ENCODE results near the gene PHB1.
A peak's percentile ranks its signal among the peaks of the same experiment; 100 is the strongest.

The PHB1 gene

DNA sequence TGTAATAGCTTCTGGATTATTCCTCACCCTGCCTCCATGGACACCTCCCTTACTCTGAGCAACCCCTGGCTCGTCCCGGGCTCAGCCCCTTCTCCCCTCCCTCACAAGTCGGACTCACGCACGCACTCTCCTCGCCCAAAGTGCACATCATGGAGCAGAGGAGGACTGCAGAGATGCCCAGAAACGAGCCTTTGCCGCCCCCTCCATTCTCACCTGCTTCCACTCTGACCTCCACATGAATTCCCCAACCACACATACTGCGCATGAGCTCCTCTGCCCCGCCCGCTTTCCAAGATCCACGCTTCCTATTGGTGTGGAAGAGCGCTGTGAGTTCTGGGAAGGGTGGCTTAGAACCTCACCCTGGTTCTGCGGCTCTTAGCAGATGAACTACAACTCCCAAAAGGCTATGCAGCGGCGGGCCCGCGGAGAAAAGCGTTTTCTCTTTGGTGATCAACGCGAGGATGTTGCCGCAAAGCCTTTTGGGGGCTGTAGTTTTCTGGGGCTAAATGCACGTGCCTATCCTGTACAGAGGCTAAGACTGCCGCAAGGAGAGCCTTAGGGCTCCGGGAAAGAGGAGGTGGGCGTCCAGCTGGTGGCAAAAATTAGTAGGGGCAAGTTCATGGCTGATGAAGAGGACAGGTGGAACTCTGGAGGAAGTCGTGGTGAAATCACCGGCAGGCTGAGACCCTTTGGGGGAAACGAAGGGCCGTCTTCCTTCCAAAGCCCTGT, at the start of gene PHB1:
Gene PHB1 (minus strand): TSS at position 261 of the 729 bp plus-strand sequence. CDS start 1,618 bp downstream, outside the sequence.
- DNase-seq, result peak; percentile 97

DNA sequence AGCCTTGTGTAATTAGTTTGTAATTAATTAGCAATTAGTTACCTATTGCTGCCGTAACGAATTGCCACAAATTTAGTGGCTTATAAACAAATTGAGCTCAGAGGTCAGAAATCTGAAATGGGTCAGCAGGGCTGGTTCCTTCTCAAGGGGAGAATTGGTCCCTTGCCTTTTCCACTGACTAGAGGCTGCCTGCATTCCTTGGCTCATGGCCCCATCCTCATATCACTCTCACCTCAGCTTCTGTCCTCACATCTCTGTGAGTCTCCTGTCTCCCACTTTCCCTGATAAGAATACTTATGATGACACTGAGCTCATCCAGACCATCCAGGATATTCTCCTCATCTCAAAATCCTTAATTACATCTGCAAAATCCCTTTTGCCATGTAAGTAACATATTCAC, 49.4 kb upstream of the PHB1 start:
- no peak for DNase-seq

DNA sequence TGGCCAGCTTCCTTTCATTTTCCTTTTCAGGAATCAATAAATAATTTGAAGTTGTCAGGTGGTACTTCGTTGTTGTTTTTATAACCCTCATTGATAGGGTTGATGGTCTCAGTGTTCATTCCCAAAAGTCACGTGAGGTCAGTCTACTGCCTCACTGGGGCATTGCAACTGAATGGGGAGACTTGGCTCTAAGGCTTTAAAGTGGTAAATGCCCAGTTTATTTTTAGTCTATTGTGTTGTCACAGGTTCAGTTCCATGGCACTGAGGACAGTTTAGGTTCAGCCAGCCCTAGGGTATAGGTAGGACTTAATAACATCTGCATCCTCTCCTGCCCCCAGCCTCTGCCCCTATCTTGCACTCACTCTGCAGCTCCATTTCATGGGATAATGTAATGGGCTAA, 46.9 kb upstream of the PHB1 start:
- no peak for DNase-seq

DNA sequence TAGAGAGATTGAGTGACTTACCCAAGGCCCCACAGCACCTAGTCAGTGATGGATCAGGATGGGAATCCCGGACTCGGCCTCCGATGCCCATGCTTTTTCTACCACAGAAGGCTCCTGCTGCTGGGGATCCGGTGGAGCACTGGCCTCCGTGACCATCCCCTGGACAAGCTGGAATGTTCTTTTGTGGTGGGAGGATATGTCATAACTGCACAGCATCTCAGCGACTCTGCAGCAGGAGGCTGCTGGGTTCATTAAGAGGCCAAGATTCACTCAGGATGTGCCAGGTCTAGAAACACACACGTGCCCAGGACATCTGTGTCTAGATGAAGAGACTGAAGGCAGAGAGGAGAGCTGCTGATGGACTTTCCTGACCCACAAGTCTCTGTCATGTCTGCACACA, 45.7 kb upstream of the PHB1 start:
- DNase-seq, result no peak

DNA sequence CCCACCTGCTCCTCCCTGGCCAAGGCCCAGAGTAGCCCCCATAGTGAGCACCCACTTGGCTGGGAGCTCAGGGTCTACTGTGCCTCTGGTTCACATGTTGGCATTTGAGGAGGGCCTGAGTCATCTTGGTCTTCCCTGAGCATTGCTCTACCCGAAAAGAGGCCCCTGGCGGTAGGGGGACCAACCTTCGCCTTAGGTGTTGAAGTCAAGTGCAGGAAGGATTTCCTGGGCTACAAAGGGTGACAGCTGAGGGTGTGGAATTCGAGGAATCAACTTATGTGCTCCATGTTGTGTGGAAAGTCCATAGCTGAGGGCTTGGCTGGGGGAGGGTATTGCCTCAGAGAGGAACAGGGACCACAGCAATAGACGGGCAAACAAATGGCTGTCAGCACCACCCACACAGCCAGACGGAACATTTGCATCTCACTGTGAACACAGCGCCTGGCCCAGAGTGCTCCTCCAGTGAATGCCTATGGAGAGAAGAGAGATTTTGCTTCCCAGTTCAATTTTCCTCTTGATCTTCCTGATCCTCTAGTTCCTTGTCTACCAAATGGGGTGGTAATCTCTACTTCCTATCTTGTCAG, 44.8 kb upstream of the PHB1 start:
- DNase-seq, result no peak

DNA sequence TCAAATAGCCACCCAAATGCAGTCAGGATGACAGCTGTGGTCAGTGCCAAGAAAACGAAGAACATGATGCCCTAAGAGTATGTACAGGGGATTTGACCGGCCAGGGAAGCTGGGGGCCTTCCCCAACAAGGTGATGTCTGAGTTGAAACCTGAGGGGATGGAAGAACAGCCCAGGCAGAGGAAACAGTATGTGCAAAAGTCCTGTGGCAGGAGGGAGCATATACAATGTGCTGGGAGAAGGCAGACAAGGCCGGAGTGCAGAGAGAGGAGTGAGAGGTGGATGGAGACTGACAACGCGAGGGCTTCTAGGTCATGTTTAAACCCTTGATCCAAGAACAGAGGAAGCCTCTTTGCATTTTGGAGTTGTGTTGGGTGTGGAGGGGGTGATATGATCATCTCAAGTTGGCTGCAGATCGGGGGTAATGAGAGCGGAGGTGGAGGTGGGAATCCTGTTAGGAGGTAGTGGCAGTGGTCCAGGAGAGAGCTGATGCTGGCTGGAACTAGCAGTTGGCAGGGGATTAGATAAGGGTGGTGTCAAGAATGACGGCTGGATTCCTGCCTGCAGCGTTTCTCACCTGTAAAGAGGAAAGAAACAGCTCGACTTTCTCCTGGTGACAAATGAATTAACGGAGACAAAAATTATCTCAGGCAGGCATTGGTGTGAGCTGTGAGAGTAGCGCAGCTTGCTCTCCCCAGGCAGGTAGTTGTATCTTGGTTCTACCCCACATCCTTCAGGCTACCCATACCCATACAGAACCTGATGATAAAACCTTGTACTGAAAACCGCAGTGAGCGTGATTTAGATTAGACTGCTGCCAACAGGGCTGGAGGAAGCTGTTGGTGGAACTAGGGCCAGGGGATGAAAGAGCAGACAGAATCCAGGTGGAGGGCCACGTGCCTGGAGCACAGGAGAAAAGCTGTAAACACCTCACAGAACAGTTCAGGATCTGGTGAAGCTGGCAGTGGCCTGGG, 43.2 kb upstream of the PHB1 start:
- no peak for DNase-seq

DNA sequence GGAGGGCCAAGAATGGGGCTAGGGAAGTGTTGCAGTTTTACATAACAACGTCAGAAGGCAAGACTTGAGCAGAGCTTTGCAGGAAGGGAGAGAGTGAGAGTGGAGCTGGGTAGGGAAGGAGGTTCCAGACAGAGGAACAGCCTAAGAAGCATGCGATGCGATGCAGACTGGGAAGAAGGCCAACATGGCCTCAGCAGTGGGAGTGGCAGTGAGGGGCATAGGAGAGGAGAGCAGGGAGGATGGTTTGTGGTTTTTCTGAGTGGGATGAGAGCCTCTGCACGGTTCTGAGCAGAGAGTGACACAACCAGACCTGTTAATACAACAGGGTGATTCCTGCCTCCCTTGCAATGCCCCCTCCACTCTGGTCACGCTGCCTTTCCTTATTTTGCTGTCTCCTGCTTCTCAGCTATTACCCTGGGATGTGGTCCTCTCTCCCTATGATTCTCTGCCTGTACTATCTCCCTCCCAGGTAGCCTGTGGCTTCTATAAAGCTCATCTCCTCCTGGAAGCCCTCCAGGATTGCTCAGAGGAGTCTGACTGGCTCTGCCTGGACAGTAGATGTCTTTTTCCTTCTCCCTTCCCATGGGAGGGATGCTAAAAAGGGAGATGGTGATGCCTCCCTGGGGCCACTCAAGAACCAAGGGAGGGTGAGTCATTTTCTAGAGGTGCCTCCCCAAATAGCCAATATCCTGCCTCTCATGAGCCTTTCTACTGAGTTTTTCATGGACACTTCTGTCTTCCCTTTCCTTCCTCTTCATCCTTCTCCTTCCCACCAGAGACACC, 41.7 kb upstream of the PHB1 start:
- no peak for DNase-seq

DNA sequence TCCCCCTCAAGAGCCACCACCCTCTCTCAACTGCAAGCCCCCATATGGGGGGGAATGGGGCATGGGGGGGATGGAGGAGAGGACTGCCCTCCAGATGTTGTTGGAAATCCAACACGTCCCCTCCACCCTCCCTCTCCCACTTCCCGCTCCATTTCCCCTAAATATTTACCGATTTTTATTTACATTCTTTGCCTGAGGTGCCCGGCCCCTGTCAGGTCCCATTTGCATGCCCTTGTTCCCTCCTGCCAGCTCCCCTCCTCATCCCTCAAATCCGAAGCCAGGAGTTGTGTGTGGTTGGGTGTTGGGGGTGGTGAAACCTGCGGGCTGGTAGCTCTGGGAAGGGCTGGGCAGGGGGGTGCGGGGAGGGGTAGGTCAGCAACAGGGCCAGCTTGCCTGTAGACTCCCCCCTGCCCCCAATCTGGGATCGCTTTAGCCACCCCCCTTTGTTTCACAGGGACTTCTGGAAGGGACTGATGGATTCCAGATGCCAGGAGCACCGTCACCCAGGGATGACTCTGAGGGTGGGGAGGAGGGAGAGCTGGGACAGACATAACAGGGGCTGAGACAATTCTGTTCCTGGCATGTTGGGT, 40.7 kb upstream of the PHB1 start:
- no peak for DNase-seq

DNA sequence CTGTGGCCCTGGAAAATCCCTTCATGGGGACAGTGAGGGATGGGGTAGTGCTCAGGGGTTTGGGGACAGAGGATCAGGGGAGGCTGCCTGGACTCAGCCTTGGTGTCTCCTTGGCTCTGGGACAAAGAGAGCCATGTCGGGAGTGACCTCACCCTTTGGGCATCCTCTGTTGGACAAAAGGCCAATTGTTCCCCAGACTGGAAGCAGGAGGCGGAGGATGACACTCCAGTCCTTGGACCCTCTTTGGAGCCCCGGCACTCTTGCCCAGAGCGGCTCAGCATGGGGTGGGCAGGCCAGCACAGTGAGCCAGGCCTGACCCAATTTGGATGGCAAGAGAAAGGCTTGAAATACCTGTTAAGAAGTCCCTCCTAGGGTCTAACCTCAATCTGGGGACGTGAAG, 39.4 kb upstream of the PHB1 start:
- no peak for DNase-seq

DNA sequence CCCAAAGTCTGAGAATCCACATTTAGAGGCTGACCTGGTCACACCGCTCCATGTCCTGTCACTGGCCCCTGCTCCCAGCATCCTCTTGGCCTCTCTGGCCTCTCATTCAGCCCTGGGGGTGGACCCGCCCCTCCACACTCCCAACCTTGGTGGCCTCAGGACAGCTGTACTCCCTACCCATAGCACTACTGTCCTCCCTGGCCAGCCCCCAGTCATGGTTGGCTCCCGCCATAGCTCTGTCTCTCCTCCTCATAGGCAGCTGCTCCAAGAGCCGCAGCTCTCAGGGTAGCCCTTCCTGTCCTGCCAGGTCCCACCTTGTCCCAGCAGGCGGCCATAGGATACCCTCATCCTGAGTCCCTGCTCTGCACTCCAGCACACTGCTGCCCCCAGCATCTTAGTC, 38.0 kb upstream of the PHB1 start:
- DNase-seq, result no peak

DNA sequence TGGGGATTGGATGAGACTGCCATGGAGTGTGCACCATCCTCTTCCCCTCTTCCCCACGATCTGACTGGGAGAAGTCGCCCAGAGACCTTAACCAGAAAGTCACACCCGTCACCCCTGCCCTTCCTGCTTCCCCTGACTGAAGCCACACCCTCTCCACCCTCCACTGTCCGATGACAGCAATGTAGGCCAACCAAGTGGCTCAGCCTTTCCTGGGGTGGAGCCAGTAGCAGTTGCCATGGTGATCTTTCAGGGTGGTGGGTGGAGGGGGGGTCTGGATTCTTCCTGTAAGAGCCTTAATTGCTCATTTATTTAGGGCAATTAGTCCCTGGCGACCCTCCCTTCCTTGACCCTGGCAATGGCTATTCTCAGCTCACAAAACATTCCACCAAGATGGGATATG, 37.5 kb upstream of the PHB1 start:
- DNase-seq, result no peak

DNA sequence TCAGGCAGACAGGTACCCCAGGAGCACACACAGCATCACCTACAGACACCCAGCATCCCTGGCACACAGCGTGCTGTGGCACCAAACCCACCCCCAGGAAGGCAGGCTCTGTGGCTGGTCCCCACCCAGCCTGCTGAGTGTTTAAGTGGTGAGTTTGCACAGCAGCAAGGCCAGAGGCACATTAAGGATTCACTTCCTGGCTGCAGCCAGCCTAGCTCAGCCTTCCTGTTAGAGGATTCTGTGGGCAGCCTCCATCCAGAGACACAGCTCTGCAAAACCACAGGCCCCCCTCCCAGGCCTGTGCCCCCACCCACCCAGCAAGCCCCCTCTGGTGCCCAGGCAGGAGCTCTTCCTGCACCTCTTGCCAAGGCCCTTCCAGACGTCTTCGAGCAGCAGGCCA, 36.1 kb upstream of the PHB1 start:
- no peak for DNase-seq

DNA sequence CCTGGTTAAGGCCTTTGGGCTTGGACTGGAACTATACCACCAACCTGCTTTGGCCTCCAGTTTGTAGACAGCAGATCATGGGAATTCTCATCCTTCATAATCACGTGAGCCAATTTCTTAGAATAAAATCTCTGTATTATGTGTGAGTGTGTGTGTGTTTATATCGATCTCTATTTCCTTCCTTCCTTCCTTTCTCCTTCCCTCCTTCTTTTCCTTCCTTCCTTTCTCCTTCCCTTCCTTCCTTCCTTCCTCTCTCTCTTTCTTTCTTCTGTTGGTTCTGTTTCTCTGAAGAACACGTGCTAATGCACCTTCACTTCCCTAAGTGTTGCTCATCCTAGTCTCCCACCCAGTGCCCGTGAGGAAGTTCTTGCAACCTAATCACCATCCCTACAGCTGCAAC, 35.5 kb upstream of the PHB1 start:
- DNase-seq, result no peak

DNA sequence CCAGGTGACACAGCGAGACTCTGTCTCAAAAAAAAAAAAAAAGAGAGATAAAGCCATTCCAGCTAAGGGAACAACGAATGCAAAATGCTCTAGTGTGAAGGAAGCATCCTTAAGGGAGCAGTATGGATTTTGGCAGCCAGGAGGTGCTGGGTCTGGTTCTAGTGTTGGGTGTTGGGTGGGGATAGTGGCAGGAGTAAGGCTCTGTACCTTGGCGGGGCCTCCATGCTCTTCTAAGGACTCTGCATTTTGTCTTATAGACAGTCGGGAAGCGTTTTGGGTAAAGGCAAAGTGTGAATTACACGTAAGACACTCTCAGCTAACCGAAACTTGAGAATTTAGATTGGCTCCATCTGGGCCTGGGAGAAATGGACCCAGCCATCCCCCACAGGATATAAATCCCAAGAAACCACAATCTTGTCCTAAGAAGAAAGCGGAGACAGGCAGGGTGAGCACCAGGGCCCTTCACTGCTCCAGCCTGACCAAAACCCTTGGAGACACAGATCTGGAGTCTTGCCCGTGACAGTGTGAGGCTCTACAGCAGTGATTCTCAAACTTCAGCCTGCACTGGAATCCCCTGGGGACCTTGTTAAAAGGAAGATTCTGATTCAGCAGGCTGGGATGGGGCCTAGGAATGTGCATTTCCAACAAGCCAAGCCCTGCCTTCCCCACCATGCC, 33.1 kb upstream of the PHB1 start:
- no peak for DNase-seq

DNA sequence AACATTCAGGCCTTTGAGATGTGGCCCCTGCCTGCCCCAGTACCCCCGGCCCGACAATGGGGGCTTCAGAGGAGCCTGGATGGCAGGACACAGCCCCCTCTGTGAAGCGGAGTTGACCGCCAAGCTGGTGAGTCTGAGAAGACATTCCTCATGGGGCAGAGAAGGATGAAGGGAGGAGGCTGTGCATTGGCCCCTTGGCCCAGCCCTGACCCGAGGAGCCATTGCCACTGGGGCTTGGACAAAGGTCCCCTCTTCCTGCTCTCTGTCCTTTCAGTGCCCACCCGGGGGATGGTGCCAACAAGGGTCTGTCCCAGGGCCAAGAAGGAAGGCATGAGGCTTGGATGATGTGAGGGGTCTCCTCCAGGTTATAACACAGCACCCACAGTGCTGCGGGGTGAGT, 30.9 kb upstream of the PHB1 start:
- no peak for DNase-seq

DNA sequence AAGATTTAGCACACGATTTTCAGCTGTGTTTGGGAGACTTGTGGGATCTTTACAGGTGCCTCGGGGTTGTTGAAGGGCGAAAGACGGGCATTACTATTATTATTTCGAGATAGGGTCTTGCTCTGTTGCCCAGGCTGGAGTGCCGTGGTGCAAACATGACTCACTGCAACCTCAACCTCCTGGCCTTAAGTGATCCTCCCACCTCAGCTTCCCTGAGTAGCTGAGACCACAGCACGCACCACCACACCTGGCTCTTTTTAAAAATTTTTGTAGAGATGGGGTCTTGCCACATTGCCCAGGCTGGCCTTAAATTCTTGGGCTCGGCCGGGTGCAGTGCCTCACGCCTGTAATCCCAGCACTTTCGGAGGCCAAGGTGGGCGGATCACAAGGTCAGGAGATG, 29.7 kb upstream of the PHB1 start:
- no peak for DNase-seq

DNA sequence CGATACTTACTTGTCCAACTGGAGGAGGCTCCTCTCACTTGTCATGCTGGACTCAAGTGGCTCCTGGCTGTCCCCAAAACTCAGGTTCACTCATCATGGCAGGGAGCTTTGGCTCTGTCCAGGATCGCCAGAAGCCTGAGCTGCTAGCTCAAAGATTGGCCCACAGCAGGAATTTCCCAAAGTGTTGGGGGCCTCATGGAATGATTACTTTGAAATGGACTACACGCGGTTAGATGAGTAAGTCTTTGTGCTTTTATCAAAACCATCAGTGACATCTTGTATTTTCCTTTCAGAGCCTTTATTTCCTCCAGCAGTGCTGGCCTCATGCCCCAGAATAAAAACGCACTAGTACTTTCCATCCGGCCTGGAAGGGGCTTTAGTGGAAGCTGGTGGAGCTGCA, 29.2 kb upstream of the PHB1 start:
- DNase-seq, result no peak

DNA sequence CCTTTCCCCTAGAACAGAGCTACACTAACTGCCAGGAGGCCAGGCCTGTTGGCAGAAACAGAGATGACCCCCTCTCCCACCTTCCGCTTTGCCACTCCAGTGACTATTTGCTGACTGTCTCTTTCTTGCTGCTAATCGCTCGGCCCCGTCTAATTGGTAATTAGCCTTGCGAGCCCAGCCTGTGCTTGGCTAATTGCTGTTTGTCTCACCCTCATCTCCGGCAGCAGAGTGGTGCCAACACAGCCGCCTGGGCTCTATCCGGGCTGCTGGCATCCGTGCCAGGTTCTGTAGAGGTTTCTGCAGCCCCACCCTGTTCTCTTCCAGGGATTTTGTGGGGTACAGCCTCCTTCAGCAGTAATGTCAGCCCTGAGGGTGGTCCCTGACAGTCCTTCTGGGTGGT, 27.4 kb upstream of the PHB1 start:
- no peak for DNase-seq

DNA sequence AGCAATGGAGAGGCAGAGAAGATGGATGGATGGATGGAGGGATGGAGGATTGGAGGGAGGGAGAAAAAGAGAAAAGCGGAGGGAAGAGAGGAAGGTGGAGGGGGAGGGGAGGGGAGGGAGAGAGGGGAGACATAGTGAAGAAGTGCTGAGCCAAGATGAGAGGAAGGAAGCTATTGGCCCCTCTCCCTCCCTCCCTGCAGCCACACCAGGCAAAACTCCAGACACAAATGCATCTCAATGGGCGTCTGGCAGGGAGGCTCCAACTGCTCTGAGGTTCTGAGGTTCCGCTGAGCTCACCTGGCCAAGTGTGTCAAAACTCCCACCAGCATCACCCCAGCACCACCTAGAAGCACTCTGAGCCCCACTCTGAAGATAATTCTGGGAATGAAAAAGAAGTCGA, 26.9 kb upstream of the PHB1 start:
- DNase-seq, result no peak

DNA sequence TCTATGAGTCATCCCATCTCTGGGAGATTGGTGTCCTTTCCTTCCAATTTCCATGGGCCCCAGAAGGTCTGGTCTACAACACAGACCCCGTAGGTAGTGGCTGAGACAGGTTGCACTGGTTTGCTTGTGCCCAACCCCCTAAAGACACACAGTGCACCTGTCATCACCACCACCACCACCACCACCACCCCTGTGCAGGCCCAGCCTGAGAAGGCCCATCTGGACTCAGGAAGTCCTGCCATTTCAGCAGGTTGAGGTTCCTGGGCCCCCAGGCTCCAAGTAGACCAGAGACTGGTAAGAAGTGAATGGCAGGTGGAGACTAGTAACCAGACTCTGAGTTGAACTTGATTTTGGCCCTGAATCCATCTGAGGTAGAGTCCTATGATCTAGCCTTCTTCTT, 25.9 kb upstream of the PHB1 start:
- no peak for DNase-seq

DNA sequence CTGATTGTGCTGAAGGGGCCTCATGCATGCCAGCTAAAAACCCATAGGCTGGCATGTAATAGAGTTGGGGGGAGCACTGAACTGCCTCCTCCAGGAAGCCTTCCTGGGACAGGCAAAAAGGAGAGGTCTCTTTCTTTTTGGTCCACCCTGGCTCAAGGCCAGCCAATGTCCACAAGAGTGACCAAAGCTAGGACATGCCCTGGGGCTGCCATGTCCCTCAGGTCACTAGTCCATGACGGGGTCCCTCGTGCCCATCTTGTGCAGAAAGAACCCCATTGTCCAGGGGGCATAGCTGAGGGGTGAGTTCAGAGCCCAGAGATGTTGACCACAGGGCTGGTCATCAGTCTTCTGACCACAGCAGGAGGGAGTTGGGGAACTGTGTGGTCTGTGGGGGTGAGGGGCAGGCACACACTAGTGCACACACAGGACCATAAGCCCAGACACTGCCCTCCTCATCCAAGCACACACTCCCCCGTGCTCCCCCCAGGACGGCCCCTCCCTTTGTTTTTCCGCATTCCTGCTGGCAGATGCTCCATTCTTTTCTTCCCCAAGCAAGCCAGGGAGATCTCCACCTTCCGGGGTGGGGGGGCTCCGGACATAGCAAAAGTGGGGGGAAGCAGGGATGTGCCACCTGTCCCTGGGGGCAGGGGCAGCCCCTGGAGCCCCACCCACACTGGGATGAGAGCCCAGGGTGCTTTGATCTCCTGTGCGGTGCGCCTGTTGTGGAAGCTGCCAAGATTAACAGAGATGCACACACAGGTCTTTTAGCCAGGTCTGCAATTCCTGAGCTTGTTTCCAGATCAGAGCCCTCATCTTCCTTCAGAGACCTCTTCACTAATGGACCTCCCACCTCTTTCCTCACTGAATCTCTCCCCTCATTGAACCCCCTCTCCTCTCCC, 25.2 kb upstream of the PHB1 start:
- DNase-seq, result no peak

All from NCI-H2029 (cell line).